ENCODE results near the gene SETD5.

Gene SETD5

GRCh38 chr3:9408546-9408945 lies 11.1 kb downstream of the SETD5 start:
- no peak for DNase-seq (ENCODE audit: low spot score)
- no peak for TF ChIP-seq CTCF (IDR thresholded peaks at IDR 0.05; ENCODE audit: borderline replicate concordance, control extremely low read depth, extremely low read depth, insufficient read depth, missing control alignments)
- in situ Hi-C loops (cut with MboI; ENCODE audit: low sequenced_read_pairs, unreplicated experiment) = no loop called here

GRCh38 chr3:9409981-9410854 lies 12.8 kb downstream of the SETD5 start:
- in situ Hi-C loops (cut with MboI; ENCODE audit: low sequenced_read_pairs, unreplicated experiment) = no loop called here
- no peak for TF ChIP-seq CTCF (IDR thresholded peaks at IDR 0.05; ENCODE audit: borderline replicate concordance, control extremely low read depth, extremely low read depth, insufficient read depth, missing control alignments)

GRCh38 chr3:9411302-9411701 lies 13.9 kb downstream of the SETD5 start:
- no peak for DNase-seq (ENCODE audit: low spot score)
- TF ChIP-seq CTCF (IDR thresholded peaks at IDR 0.05; ENCODE audit: borderline replicate concordance, control extremely low read depth, extremely low read depth, insufficient read depth, missing control alignments) = no peak

More at GRCh38 chr3:9409981-9410854, 12.8 kb downstream of the SETD5 start:
- no peak for DNase-seq (ENCODE audit: low spot score)

DNA sequence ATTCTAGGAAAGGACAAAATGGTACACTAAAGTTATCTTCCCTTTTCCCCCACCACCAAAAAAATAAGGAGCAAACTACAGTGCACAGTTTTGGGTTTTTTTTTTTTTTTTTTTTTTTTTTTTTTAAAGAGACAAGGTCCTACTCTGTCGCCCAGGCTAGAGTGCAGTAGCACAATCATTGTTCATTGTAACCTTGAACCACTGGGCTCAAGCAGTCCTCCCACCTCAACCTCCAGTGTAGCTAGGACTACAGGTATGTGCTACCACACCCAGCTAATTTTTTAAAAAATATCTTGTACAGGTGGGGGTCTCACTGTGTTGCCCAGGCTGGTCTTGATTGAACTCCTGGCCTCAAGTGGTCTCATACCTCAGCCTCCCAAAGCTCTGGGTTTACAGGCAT lies 14.9 kb downstream of the SETD5 start:
- no peak for TF ChIP-seq CTCF (IDR thresholded peaks at IDR 0.05; ENCODE audit: borderline replicate concordance, control extremely low read depth, extremely low read depth, insufficient read depth, missing control alignments)
- in situ Hi-C loops (cut with MboI; ENCODE audit: low sequenced_read_pairs, unreplicated experiment) = no loop called here
- DNase-seq (ENCODE audit: low spot score) = no peak

More at GRCh38 chr3:9411302-9411701, 13.9 kb downstream of the SETD5 start:
- in situ Hi-C loops (cut with MboI; ENCODE audit: low sequenced_read_pairs, unreplicated experiment) = no loop called here

GRCh38 chr3:9414826-9415225 lies 17.4 kb downstream of the SETD5 start:
- TF ChIP-seq CTCF (IDR thresholded peaks at IDR 0.05; ENCODE audit: borderline replicate concordance, control extremely low read depth, extremely low read depth, insufficient read depth, missing control alignments) = no peak
- in situ Hi-C loops (cut with MboI; ENCODE audit: low sequenced_read_pairs, unreplicated experiment) = no loop called here
- no peak for DNase-seq (ENCODE audit: low spot score)

- in situ Hi-C loops (cut with MboI; ENCODE audit: low sequenced_read_pairs, unreplicated experiment) = no loop called here
- DNase-seq (ENCODE audit: low spot score) = no peak
- TF ChIP-seq CTCF (IDR thresholded peaks at IDR 0.05; ENCODE audit: borderline replicate concordance, control extremely low read depth, extremely low read depth, insufficient read depth, missing control alignments) = no peak
Observed at GRCh38 chr3:9415485-9416138, 18.2 kb downstream of the SETD5 start.

Data from GM13976 (cell line).